K562 (cell line): Measurements from ENCODE around the gene WBP1. TPM values are rescaled to one million over a fixed set of nuclear protein-coding genes. Genes with fewer than 3 reads are reported as not detected.

Experiments used
- ARHGAP35 ChIP-seq: fragments of 450-650 bp; IDR thresholded peaks from 2 replicates; pipeline ENCODE4 v1.6.1; 2018; ENCODE audit not compliant: partially characterized antibody
- BHLHE40 ChIP-seq: IDR thresholded peaks from 2 replicates; pipeline ENCODE4 v1.6.1; 2011; ENCODE audit warnings: low read length, improper control_type of control experiment
- E2F3 ChIP-seq: fragments of 250-450 bp; sonication (Bioruptor Pico); IDR thresholded peaks from 2 replicates; pipeline ENCODE4 v1.4.0; 2020; ENCODE audit warnings: mild to moderate bottlenecking
- HDAC3 ChIP-seq: fragments of 450-650 bp; IDR thresholded peaks from 2 replicates; pipeline ENCODE4 v1.6.1; 2018; ENCODE audit warnings: borderline replicate concordance, mild to moderate bottlenecking, moderate library complexity; ENCODE audit not compliant: partially characterized antibody
- JUN ChIP-seq, 2 experiments: sonication (generic) in 1 of 2; formaldehyde crosslinking in 1 of 2; IDR thresholded peaks; 2 replicates each; pipeline versions ENCODE4 v1.6.1 to v1.8.0; 2012 to 2022; ENCODE audit warnings: borderline replicate concordance in 2 of 2, mild to moderate bottlenecking in 2 of 2, improper control_type of control experiment in 1 of 2, low read depth in 1 of 2, low read length in 1 of 2, missing genetic modification reagents in 1 of 2
- RBM25 ChIP-seq: fragments of 200-400 bp; formaldehyde crosslinking; IDR thresholded peaks from 2 replicates; pipeline ENCODE4 v1.6.1; 2018; ENCODE audit warnings: low read length, low read depth, moderate library complexity; ENCODE audit not compliant: severe bottlenecking
- SIRT6 ChIP-seq: IDR thresholded peaks from one replicate; pipeline ENCODE4 v1.6.1; 2012; ENCODE audit warnings: low read depth, mild to moderate bottlenecking, control low read depth, inconsistent platforms, low read length, moderate library complexity
- SMARCA4 ChIP-seq: fragments of 450-650 bp; IDR thresholded peaks from 2 replicates; pipeline ENCODE4 v1.6.1; 2016
- TAF9B ChIP-seq: fragments of 450-650 bp; IDR thresholded peaks from 2 replicates; pipeline ENCODE4 v1.6.1; 2018; ENCODE audit warnings: mild to moderate bottlenecking; ENCODE audit not compliant: partially characterized antibody
- ZNF217 ChIP-seq: sonication (generic); formaldehyde crosslinking; IDR thresholded peaks from 2 replicates; pipeline ENCODE4 v1.8.0; 2022; ENCODE audit warnings: mild to moderate bottlenecking, missing genetic modification reagents
- ZNF311 ChIP-seq: fragments of 250-450 bp; sonication (Bioruptor Pico); IDR thresholded peaks from 2 replicates; pipeline ENCODE4 v1.4.0; 2020; ENCODE audit warnings: mild to moderate bottlenecking, moderate library complexity
- ZNF586 ChIP-seq: fragments of 450-650 bp; formaldehyde crosslinking; conservative IDR thresholded peaks from 2 replicates; pipeline ENCODE4 v1.4.0; 2020; ENCODE audit warnings: mild to moderate bottlenecking, moderate library complexity
- polyA plus RNA-seq, 8 experiments: library from polyadenylated mRNA; depleted of rRNA in 4 of 8; stranded (reverse) in 5 of 8; unstranded in 3 of 8; fragments of >200 nt; fragmentation: Nextera tagmentation in 2 of 8; fragmentation: Illumina TruSeq in 1 of 8; extraction: Ambion mirVana in 2 of 8; extraction: Trizol in 1 of 8; gene quantifications; 2 replicates each; pipeline versions ENCODE4 v1.2.1 to v1.2.3, GENCODE V29; 2011 to 2014; ENCODE audit warnings: inconsistent platforms in 1 of 8, missing spikeins in 1 of 8
- total RNA-seq, 7 experiments: library from RNA; depleted of rRNA in 6 of 7; stranded (reverse); fragments of >200 nt in 6 of 7; fragmentation: Illumina TruSeq in 2 of 7; extraction: Trizol in 2 of 7; gene quantifications; 2 replicates each; pipeline versions ENCODE4 v1.2.1 to v1.2.3, GENCODE V29; 2011 to 2021; ENCODE audit warnings: low replicate concordance in 1 of 7
- TF ChIP-seq, protein P1 (sequence below), 2 experiments: fragments of 450-650 bp; conservative IDR thresholded peaks; 2 replicates each; pipeline ENCODE4 v1.6.1; 2017; ENCODE audit warnings: mild to moderate bottlenecking in 2 of 2, moderate library complexity in 2 of 2
- TF ChIP-seq, protein P2 (sequence below), 2 experiments: fragments of 450-650 bp; IDR thresholded peaks; 2 replicates each; pipeline ENCODE4 v1.6.1; 2016
- TF ChIP-seq, protein P3 (sequence below): fragments of 150-350 bp; IDR thresholded peaks from 2 replicates; pipeline ENCODE4 v1.6.1; 2014; ENCODE audit warnings: low read depth, mild to moderate bottlenecking, low read length, borderline replicate concordance
- TF ChIP-seq, protein P4 (sequence below): IDR thresholded peaks from 2 replicates; pipeline ENCODE4 v1.6.1; 2011; ENCODE audit not compliant: insufficient read length; ENCODE audit errors: extremely low read depth
- TF ChIP-seq, protein P5 (sequence below), 2 experiments: fragments of 200-800 bp in 1 of 2; sonication (Bioruptor generic) in 1 of 2; sonication (generic) in 1 of 2; formaldehyde crosslinking in 1 of 2; IDR thresholded peaks in 1 of 2; conservative IDR thresholded peaks in 1 of 2; 2 replicates each; pipeline versions ENCODE4 v1.5.0 to v1.6.1; 2016 to 2020; ENCODE audit warnings: missing compliant biosample characterization in 1 of 2, missing genetic modification characterization in 1 of 2, missing genetic modification reagents in 1 of 2

Gene WBP1
- total and polyA plus RNA-seq, 9 of the 15 experiments (the other 6 are each of a cell fraction or from before 2014, with no cell fraction given) = 1.9 to 27.7 (median 14.2) TPM

DNA sequence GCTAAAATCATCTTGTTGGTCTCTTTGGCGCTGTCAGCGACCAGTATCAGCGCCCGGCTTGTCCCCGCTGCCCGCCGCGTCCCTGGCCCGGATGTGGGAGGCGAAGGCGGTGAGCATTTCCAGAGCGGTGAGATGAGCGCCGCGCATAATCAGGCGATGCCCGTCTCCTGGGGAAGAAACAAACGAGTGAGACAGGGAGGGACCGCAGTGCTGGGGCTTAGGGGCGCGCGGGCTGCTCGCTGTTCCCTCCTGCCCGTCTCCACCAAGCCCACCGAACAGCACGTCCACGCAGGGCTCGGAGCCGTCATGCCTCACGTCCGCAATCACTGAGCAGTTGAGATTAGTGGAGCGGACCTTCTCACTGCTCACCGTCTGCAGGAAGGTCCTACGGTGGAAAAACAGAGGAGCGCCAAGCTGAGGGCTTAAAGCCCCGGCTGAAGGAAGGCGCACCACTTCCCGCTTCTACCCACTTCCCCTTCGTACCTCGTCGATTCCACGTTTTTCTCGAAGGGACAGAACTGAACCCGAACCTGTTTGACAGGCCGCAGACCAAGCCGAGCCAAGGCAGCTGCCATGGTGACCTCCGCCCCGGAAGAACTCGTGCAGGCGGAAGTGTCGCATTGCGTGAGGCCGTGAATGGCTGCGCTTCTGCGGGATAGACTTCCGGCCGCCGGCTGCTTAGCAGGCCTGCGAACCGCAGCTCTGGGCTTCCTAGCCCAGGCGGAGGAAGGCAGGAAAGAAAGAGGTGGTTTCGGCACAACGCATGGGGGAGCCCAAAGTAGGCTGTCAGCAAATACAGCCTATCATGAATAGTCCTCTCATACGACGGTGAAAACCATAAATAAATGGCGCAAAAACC, 14.1 kb downstream of the WBP1 start, which contains the start of gene MRPL53 (continued):
- TF ChIP-seq JUN (IDR thresholded peaks at IDR 0.05; ENCODE audit: borderline replicate concordance, low read depth, low read length) (no peak), JUN (CRISPR knock-in tag; IDR thresholded peaks at IDR 0.05; ENCODE audit: borderline replicate concordance) (no peak), BHLHE40 (no peak), ZNF586 (CRISPR knock-in tag) (0 out of 2 replicates have a peak, but pooled peaks have one; percentile 9), E2F3 (no peak), HDAC3 (no peak), RBM25 (no peak), ARHGAP35 (no peak), ZNF217 (CRISPR knock-in tag) (no peak), SIRT6 (no peak), ZNF311 (no peak), SMARCA4 (no peak), TAF9B (peak; percentile 82)
- TF ChIP-seq, protein P1, sequence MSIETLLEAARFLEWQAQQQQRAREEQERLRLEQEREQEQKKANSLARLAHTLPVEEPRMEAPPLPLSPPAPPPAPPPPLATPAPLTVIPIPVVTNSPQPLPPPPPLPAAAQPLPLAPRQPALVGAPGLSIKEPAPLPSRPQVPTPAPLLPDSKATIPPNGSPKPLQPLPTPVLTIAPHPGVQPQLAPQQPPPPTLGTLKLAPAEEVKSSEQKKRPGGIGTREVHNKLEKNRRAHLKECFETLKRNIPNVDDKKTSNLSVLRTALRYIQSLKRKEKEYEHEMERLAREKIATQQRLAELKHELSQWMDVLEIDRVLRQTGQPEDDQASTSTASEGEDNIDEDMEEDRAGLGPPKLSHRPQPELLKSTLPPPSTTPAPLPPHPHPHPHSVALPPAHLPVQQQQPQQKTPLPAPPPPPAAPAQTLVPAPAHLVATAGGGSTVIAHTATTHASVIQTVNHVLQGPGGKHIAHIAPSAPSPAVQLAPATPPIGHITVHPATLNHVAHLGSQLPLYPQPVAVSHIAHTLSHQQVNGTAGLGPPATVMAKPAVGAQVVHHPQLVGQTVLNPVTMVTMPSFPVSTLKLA (conservative IDR thresholded peaks at IDR 0.05) = peak; percentile 75 to 86
- TF ChIP-seq, protein P2, sequence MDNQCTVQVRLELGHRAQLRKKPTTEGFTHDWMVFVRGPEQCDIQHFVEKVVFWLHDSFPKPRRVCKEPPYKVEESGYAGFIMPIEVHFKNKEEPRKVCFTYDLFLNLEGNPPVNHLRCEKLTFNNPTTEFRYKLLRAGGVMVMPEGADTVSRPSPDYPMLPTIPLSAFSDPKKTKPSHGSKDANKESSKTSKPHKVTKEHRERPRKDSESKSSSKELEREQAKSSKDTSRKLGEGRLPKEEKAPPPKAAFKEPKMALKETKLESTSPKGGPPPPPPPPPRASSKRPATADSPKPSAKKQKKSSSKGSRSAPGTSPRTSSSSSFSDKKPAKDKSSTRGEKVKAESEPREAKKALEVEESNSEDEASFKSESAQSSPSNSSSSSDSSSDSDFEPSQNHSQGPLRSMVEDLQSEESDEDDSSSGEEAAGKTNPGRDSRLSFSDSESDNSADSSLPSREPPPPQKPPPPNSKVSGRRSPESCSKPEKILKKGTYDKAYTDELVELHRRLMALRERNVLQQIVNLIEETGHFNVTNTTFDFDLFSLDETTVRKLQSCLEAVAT (IDR thresholded peaks at IDR 0.05) = no peak
- TF ChIP-seq, protein P3, sequence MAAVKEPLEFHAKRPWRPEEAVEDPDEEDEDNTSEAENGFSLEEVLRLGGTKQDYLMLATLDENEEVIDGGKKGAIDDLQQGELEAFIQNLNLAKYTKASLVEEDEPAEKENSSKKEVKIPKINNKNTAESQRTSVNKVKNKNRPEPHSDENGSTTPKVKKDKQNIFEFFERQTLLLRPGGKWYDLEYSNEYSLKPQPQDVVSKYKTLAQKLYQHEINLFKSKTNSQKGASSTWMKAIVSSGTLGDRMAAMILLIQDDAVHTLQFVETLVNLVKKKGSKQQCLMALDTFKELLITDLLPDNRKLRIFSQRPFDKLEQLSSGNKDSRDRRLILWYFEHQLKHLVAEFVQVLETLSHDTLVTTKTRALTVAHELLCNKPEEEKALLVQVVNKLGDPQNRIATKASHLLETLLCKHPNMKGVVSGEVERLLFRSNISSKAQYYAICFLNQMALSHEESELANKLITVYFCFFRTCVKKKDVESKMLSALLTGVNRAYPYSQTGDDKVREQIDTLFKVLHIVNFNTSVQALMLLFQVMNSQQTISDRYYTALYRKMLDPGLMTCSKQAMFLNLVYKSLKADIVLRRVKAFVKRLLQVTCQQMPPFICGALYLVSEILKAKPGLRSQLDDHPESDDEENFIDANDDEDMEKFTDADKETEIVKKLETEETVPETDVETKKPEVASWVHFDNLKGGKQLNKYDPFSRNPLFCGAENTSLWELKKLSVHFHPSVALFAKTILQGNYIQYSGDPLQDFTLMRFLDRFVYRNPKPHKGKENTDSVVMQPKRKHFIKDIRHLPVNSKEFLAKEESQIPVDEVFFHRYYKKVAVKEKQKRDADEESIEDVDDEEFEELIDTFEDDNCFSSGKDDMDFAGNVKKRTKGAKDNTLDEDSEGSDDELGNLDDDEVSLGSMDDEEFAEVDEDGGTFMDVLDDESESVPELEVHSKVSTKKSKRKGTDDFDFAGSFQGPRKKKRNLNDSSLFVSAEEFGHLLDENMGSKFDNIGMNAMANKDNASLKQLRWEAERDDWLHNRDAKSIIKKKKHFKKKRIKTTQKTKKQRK = no peak
- TF ChIP-seq, protein P4, sequence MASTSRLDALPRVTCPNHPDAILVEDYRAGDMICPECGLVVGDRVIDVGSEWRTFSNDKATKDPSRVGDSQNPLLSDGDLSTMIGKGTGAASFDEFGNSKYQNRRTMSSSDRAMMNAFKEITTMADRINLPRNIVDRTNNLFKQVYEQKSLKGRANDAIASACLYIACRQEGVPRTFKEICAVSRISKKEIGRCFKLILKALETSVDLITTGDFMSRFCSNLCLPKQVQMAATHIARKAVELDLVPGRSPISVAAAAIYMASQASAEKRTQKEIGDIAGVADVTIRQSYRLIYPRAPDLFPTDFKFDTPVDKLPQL = no peak
- TF ChIP-seq, protein P5, sequence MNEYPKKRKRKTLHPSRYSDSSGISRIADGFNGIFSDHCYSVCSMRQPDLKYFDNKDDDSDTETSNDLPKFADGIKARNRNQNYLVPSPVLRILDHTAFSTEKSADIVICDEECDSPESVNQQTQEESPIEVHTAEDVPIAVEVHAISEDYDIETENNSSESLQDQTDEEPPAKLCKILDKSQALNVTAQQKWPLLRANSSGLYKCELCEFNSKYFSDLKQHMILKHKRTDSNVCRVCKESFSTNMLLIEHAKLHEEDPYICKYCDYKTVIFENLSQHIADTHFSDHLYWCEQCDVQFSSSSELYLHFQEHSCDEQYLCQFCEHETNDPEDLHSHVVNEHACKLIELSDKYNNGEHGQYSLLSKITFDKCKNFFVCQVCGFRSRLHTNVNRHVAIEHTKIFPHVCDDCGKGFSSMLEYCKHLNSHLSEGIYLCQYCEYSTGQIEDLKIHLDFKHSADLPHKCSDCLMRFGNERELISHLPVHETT (CRISPR knock-in tag; conservative IDR thresholded peaks at IDR 0.05 in 1 of 2, IDR thresholded peaks at IDR 0.05 in 1 of 2) = peak in 1 of 2 experiments; percentile 64; a peak in 1 of 4 replicates
